NCI-H2227 (cell line): ENCODE measurements around the gene KCTD10.

Experiments
- DNase-seq: peaks from one replicate; lab custom pipeline; 2025; ENCODE audit not compliant: unreplicated experiment; lab: John Stamatoyannopoulos, UW

Gene KCTD10

DNA sequence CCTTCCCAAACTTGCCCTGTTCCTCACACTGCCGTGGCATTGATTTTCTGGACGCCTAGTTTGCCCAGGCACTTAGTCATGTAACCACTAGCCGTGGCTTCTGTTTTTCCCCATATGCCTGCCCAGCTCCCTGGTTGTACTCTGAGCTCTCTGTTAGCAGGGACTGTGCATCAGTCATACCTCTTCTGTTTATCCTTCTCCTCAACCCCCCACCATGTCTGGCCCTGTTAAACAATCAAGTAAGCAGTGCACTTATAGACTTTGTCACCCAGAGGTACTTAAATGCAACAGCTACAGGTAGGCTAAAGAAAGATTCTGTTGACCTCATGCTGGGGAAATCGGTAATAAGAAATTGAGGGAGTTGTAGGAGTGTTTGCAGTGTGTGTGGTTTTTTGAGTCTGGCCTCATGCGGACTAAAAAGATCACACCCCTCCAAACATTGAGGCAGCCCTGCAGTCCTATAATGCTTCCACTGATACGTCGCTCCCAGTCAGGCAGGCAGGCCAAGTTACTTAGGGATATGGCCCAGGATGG lies 17.3 kb upstream of the KCTD10 start:
- no peak for DNase-seq

DNA sequence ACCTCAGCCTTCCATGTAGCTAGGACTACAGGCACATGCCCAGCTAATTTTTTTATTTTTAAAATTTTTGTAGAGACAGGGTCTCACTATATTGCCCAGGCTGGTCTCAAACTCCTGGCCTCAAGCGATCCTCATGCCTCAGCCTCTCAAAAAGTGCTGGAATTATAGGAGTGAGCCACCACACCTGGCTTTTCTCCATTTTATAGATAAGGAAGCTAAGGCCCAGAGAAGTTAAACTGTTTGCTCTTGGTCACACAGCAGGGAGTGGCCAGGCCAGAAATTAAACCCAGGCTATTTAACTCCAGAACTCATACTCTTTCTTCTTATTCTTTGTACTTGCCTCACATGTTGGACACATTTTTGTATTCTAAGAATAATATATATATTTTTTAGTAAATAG lies 16.8 kb upstream of the KCTD10 start:
- DNase-seq, result no peak

DNA sequence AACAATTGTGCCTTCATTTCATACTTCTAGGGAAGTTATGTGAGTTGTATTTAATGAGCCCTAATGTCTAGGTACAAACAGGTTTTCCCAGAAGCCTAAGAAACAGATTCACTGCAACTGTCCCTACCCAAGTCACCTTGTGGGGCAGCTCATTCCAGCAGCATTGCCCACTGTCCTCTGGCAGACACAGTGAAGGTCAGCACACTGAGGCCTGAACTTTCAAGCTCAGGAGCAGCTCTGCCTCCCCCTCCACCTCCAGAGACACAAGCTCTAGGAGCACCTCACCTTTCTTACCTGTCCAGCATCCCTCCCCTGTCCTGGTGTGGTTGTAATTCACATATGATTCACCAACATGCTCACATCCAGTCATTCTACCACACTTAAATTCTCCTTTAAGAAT lies 16.0 kb upstream of the KCTD10 start:
- DNase-seq, result no peak

DNA sequence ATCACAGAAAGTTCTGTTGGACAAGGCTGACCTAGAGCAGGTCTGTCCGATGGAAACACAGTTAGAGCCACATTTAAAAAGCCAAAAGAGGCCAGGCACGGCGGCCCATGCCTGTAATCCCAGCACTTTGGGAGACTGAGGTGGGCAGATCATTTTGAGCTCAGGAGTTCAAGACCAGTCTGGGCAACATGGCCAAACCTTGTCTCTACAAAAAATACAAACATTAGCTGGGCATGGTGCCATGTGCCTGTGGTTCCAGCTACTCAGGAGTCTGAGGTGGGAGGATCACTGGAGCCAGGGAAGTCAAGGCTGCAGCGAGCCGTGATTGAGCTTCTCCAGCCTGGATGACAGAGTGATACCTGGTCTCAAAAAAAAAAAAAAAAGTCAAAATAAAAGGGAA lies 15.3 kb upstream of the KCTD10 start:
- no peak for DNase-seq

DNA sequence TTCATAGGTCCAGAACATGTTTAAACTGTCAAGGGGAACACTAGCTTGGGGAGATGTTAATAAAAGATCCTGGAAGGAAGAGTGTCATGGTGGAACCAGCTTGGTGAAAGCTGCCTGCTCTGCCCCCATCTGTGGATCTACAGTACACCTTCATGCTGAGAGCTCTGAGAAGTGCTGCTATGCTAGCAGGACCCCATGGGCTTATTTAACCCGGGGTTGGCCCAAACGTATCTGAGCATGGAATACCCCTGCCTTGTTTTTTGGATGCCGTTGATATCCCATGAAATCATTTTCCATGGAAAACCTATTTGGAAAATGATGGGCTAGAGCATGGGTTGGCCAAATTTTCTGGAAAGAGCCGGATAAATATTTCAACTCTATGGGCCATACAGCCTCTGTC lies 14.6 kb upstream of the KCTD10 start:
- no peak for DNase-seq

DNA sequence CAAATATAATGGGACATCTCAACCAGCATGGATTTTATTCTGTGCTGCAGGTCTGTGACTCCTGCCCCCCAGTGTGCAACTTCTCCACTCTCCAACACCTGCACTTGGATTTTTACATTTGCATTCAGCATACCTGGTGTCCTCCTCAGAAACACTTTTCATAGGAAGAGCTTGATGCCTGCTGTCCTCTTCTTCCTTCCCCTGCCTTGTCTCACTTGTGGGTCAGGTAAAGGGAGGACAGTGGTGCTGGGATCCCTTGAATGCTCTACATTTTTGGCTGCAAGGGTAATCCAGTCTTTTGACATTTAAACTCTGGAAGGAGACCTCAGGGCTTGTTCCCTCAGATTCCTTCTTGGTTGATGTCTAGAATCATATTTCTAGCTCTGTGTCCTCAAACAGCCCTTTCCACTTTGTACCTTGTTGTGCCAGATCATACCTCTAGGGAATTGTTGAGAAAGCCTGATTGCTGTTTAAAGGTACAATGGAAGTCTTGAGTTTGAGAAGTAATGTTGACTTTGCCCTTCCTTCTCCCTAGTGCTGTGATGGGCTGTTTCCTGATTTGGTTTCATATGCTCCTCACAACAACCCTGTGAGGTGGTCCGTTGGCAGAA lies 13.0 kb upstream of the KCTD10 start:
- DNase-seq, result no peak

DNA sequence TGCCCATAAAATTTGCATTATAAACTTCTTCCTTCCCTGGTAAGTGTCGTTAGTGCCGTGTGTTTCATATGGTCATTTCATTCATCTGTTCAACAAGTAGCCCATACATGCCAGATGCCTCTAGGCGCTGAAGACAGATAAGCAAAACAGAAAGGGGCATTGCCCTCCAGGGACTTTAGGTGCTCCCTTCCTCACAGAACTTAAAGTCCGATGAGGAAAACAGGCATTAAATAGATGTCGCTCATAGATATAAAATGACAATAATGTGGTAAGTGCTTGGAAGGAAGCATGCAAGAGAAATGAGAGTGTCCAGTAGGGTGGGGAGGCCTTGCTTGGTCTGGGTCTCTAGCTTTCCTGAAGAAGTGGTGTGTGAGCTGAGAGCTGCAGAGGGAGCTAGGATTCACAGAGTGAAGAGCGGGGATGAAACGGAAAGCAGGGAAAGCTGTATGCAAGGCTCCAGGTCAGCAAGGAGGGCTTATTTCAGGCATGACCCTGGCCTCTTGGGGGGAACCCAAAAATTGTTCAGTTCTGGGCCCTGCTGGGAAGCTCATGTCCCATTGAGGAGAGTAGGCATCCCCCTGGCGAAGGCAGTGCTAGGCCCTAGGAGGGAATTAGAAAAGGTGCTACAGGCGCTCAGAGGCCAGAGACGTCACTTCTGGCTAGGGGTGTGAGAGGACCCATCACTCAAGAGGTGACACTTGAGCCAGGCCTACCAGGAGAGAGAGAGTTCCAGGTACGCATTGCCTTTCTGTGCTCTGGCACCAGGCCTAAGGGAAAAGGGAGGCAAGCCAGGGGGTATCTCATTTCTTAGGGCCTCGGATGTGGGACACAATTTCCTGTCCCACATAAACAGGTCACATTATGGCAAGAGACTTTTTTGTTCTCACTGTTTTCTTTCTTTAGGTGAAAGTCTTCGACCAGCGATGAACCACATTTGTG lies 12.2 kb upstream of the KCTD10 start:
- DNase-seq, result no peak

DNA sequence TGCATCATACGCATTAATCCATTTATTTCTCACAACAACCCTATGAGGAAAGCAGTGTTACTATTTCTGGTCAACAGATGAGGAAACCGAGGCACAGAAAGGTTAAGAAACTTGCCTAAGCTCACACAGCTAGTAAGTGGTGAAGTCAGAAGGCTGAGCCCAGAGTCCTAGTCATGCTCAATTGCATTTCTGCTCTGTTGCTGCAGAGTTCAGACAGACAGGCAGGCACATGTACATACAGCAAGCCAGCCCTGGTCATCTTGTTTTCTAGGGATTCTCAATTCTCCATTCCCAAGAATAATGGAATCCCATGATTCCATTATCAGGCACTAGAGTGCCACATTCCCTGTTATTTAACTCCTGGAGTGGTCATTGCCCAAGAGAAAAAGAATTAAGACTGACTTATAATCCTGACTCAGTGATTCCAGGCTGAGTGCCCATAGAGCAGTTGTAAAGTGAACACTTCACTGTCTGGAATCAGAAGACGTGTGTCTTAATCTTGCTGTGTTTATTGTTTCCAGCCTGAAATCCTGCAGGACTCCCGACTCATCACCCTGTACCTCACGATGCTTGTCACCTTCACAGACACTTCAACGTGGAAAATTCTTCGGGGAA lies 11.1 kb upstream of the KCTD10 start:
- peak; percentile 3 for DNase-seq

DNA sequence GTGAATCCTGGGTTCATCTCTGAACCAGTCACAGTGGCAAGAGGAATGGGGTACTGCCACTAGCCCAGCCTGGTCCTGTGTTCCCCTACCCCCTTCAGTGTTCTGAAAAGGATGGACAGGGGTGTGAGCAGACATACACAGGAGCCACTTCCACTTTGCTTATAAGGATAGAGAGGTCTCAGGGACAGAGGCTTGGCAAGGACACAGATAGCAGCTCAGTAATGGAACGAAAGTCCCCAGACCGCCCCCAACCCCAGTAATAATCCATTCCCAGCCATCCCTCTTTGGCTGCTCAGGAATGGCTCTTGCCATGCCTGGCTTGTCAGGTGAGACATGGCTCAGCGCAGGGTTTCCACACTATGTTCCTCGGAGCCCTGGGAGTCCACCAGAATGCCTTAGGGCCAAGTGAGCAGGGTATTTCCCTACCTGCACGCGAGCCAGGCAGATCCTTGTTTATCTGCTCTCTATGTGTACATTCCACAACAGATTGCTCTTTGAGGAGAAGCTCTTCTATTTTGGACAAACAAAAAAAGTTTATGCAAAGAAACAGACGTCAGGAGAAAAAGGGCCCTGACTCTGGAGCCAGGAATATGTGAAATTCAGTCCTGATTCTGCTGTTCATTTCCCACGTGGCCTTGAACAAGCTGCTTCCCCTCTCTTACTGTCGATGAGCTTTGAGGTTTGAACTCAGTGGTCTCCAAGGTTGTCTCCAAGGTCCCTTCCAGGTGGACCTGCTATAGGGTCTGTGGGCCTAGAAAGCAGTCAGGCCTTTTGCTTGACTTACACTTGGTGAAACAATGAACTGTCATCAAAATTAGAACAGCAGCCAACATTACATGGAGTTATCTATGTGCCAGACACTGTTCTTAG lies 10.3 kb upstream of the KCTD10 start:
- DNase-seq, result no peak

DNA sequence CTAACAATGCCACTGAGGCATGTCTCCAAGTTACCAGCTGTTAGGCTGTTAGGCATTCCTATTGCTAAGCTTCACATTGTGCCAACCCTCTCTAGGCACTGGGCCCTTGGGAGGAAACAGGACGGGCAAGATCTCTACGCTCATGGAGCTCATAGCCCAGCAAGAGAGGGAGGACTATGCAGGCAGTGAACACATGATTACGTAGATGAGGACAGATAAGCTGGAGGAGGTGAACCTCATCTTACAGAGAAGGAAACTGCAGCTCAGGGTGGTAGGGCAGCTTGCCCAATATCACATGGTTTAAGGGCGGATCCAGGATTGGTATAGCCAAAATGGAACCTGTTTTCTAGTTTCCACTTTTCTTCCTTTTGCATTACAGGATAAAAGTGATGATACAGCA lies 8.1 kb upstream of the KCTD10 start:
- no peak for DNase-seq

DNA sequence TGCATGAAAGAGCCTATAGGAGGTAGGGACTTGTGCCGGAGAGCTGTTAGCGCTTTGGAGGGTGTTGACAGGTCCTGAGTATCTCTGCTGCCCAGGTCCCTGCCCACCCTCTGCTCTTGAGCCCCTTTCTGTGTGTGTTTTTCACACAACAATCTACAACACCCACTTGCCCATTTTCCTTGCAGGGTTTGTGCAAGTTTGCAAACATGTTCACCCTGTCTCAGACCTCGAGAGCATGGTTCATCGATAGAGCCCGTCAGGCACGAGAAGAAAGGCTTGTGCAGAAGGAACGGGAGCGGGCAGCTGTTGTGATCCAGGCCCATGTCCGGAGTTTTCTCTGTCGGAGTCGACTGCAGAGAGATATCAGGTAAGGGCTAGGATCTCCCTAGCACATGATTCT lies 6.2 kb upstream of the KCTD10 start:
- no peak for DNase-seq

DNA sequence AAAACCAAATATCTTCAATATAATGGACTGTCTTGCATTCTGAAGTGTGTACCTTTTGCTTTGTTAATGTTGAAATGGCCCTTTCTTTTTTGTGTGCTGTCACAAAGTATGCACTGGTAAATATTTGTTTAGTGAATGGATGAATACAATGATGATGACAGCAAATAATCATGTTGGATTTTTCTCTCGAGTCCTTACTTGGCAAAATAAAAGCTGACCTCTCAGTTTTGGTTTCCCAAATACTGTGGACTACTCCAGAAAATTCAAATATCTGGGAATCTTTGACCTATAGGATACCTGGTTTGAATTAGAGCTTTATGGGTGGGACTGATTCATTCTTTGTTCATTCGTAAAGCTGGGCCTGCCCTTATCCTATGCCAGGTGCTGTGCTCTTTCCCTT lies 5.8 kb upstream of the KCTD10 start:
- DNase-seq, result no peak

DNA sequence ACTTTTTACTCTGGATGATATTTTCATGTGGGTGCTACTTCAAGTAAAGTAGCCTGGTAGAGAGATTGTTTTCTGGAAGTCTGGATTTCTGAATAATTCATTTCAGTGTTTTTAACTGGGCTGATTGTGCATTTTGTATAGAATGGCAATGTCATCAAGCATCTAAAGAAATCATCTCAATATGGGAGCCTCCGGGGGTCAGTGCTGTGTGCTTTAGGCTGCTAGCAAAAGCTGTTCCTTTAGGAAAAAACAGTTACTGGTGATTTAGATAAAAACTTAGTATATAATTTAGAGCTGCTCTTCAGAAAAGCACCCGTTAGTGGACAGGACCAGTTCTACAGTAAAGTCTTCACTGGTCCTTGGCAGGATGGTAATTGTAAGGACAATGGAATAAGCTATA lies 5.4 kb upstream of the KCTD10 start:
- DNase-seq, result no peak

DNA sequence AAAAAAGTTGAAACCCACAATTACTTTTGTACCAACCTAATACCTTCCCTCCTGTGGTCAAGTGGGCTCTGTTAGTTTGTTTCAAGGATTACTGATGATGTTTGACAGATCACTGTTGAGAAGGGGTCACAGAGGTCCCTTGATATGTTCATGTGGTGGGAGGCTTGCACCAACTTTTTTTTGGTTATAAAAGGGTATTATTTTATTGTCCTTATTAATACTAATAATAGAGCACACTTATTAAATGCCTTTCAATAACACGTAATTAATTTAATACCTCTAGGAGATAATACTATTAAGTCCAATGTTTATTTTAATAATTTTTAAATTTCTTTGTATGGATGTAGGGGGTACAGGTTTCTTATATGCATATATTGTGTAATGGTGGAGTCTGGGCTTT lies 4.8 kb upstream of the KCTD10 start:
- DNase-seq, result no peak

DNA sequence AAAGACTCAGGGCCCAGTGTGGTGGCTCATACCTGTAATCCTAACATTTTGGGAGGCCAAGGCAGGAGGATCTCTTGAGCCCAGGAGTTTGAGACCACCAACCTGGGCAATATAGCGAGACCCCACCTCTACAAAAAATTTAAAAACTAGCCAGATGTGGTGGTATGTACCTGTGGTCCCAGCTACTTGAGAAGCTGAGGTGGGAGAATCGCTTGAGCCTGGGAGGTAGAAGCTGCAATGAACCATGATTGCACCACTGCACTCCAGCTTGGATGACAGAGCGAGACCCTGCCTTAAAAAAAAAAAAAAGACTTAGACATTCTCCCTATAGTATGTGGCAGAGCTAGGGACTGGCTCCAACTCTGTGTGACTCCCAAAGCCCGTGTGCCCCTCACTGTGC lies 3.3 kb upstream of the KCTD10 start:
- no peak for DNase-seq

DNA sequence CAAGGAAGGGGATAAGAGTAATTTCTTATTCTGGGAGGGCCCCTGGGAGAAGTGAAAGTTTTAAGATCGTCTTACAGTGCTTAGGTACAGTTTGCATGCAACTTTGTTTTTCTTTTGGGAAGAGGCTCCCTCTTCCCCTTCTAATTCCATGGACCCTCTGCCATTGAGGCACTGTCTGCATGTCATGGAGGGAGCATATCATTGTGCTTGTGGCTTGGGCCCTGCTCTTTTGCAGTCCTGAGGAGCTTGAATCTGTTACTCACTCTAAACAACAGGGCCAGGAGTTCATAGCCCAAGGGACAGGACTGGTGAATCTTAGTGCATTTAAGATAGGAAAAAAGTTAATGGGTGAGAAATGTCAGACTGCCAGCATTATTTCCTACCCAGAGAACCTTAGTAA lies 2.7 kb upstream of the KCTD10 start:
- no peak for DNase-seq

DNA sequence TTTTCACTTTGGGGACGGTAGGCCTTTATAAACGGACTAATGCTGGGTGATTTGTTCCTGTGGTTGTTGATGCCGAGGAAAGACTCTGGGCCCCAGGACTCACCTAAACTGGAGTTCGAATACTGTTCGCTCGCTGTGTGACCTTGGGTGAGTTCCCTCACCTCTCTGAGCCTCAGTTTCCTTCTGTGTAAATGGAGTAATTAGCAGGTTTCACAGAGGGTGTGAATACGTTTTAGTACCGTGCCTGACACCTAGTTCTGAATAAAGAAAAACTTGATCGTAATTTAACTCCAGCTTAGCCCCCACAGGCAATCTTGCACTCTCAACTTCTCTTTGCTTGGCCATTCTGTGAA lies 839 bp upstream of the KCTD10 start:
- DNase-seq, result no peak

DNA sequence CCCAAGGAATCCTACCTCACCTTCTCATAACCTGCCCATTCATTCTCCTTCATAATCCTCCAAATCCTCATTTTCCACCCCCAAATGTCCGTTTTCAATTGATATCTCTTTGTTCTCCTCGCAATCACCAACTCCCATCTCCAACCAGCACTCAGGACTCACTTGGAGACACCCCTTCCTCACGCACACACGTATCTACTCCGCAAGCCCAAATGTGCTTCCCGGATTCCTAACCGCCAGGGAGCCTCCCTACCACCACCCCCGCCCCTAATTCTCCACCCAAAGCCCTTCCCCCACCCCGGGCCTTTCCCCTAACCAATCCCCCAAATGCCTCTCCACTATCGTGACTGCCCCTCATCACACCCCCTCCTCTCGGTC lies 304 bp downstream of the KCTD10 start:
- peak; percentile 46 for DNase-seq

DNA sequence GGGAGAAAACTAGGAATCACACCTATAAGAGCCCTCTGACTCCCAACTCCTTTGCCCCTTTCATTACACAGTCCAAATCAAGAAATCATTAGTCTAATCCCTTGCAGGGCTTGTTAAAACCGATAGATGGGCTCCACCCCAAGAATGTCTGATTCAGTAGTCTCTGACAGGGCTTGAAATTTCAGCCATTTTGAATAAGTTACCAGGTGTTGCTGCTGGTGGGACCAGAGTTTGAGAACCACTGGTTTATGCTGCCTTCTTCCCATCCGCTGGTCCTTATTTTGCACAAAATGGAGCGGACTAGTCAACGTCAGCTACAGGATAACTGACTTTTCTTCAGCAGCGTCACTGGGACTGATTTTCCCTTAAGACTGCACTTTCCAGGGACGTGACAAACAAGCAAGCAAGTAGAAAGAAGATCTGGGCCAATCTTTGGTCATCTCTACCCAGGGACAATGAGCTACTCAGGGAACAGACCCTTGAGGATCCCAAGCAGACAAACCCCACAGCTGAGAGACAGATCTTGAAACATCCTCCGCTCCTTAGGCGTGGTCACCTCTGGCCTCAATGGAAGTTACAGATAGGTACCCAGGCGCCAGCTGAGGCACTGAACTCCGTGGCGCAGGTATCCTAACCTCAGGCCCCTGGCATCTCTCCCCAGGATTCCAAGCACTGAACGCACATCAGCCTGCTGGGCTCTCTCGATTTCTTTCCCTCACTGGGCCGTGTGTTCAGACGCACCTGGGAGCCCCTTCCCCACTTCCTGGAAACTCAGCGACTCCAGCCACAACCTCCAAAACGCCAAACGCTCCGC lies 900 bp downstream of the KCTD10 start:
- peak; percentile 40 for DNase-seq

DNA sequence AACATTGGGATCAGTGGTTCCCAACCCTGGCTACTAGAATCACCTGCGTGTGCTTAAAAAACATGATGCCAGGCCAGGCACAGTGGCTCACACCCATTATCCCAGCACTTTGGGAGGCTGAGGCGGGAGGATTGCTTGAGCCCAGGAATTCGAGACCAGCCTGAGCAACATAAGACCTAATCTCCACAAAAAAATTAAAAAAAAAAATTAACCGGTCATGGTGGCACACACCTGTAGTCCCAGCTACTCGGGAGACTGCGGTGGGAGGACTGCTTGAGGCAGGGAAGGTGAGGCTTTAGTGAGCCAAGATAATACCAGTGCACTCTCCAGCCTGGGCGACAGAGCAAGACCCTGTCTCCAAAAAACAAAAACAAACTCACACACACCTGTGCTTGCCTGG lies 2.0 kb downstream of the KCTD10 start:
- DNase-seq, result no peak
